GM12878 (cell line): ENCODE data around the gene STPG1.

ENCODE experiments used
- CEBPB ChIP-seq, 2 experiments: fragments of 150-350 bp in 1 of 2; IDR thresholded peaks; 2 replicates each; pipeline ENCODE4 v1.6.1; 2012 to 2014; ENCODE audit warnings: low read depth in 2 of 2, low read length in 2 of 2, borderline replicate concordance in 1 of 2, inconsistent platforms in 1 of 2
- MTA2 ChIP-seq: fragments of 450-650 bp; IDR thresholded peaks from 2 replicates; pipeline ENCODE4 v1.6.1; 2016; ENCODE audit warnings: low read depth, mild to moderate bottlenecking, moderate library complexity
- POLR2A ChIP-seq: IDR thresholded peaks from 2 replicates; pipeline ENCODE4 v1.6.1; 2011; ENCODE audit warnings: low read depth, mild to moderate bottlenecking, low read length
- SKIL ChIP-seq: fragments of 450-650 bp; IDR thresholded peaks from 2 replicates; pipeline ENCODE4 v1.6.1; 2017; ENCODE audit warnings: mild to moderate bottlenecking, low read depth, inconsistent platforms; ENCODE audit not compliant: poor library complexity, severe bottlenecking

- TF ChIP-seq POLR2A: no peak
- no peak for TF ChIP-seq CEBPB (IDR thresholded peaks at IDR 0.05; ENCODE audit: borderline replicate concordance in 1 of 2, low read depth in 2 of 2, low read length in 2 of 2)
- no peak for TF ChIP-seq SKIL
- no peak for TF ChIP-seq MTA2
These were observed 73.6 kb downstream of the STPG1 start for GRCh38 chr1:24339996-24340395.
